Measurements from ENCODE around the gene CEP112. TPM values are rescaled to one million over a fixed set of nuclear protein-coding genes. Genes with fewer than 3 reads are reported as not detected.

Gene CEP112
- total RNA-seq, 1 donor from 2014 or later: 26.3 TPM

- no peak for DNase-seq (ENCODE audit: low spot score)
- Mint-ChIP-seq H3K4me3 (ENCODE audit: unreplicated experiment) (no peak overlapping the region), H3K4me1 (ENCODE audit: unreplicated experiment) (no peaks in the 10 kb centered on the region), H3K27ac (ENCODE audit: unreplicated experiment) (no peak overlapping the region), H3K9me3 (ENCODE audit: unreplicated experiment) (no peaks in the 10 kb centered on the region), H3K36me3 (ENCODE audit: low read depth, unreplicated experiment) (no peaks in the 10 kb centered on the region), H3K27me3 (ENCODE audit: unreplicated experiment) (no peaks in the 10 kb centered on the region)
- TF ChIP-seq CTCF (IDR thresholded peaks at IDR 0.05; ENCODE audit: unreplicated experiment): no peak
Measured at GRCh38 chr17:66220079-66220835, 28.3 kb upstream of the CEP112 start.

GRCh38 chr17:66215529-66215911 is 23.6 kb upstream of the CEP112 start:
- Mint-ChIP-seq H3K9me3 (ENCODE audit: unreplicated experiment) (no peaks in the 10 kb centered on the region), H3K4me3 (ENCODE audit: unreplicated experiment) (no peak overlapping the region), H3K4me1 (ENCODE audit: unreplicated experiment) (no peaks in the 10 kb centered on the region), H3K27me3 (ENCODE audit: unreplicated experiment) (no peaks in the 10 kb centered on the region), H3K36me3 (ENCODE audit: low read depth, unreplicated experiment) (no peaks in the 10 kb centered on the region), H3K27ac (ENCODE audit: unreplicated experiment) (no peak overlapping the region)
- TF ChIP-seq CTCF (IDR thresholded peaks at IDR 0.05; ENCODE audit: unreplicated experiment): no peak
- no peak for DNase-seq (ENCODE audit: low spot score)

- H3K4me3 Mint-ChIP-seq (ENCODE audit: unreplicated experiment): no peak overlapping the region
- H3K27me3 Mint-ChIP-seq (ENCODE audit: unreplicated experiment): no peaks in the 10 kb centered on the region
- DNase-seq (ENCODE audit: low spot score): no peak
- peaks cover 4% of the 10 kb centered on the region for H3K4me1 Mint-ChIP-seq (ENCODE audit: unreplicated experiment)
- TF ChIP-seq CTCF (IDR thresholded peaks at IDR 0.05; ENCODE audit: unreplicated experiment): no peak
- no peaks in the 10 kb centered on the region for H3K36me3 Mint-ChIP-seq (ENCODE audit: low read depth, unreplicated experiment)
- no peak overlapping the region for H3K27ac Mint-ChIP-seq (ENCODE audit: unreplicated experiment)
- no peaks in the 10 kb centered on the region for H3K9me3 Mint-ChIP-seq (ENCODE audit: unreplicated experiment)
Measured at GRCh38 chr17:66214884-66215528, 23.1 kb upstream of the CEP112 start.

DNA sequence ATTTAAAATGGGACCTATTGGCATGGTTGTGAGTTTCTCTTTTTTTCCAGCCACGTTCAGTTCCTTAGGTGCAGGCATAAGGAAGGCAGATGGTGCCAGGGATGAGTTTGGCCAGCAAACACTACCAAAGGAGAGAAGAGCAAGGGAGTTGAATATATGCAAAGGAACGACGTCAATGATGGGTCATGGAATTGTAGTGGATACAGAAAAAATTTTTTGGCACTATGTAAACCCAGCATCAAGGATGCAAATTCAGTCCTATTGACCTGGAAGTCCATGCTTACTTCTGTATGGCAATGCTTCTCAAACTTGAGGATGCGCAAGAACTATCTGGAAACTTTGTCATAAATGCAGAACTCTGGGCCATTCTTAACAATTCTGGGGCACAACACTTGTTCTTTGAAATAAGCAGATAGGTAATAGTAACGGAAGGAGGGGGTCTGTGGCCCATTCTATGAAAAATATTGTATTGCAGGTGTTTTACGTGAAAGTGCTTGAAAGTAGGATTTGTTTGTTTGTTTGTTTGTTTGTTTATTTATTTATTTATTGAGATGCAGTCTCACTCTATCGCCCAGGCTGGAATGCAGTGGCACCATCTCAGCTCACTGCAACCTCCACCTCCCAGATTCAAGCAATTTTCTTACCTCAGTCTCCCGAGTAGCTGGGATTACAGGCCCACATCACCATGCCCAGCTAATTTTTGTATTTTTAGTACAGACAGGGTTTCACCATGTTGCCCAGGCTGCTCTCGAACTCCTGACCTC is 19.3 kb upstream of the CEP112 start:
- no peak for TF ChIP-seq CTCF (IDR thresholded peaks at IDR 0.05; ENCODE audit: unreplicated experiment)
- Mint-ChIP-seq H3K4me1 (ENCODE audit: unreplicated experiment) (peaks cover 9% of the 10 kb centered on the region), H3K9me3 (ENCODE audit: unreplicated experiment) (no peaks in the 10 kb centered on the region), H3K36me3 (ENCODE audit: low read depth, unreplicated experiment) (no peaks in the 10 kb centered on the region), H3K27me3 (ENCODE audit: unreplicated experiment) (peaks cover 3% of the 10 kb centered on the region), H3K27ac (ENCODE audit: unreplicated experiment) (no peak overlapping the region), H3K4me3 (ENCODE audit: unreplicated experiment) (no peak overlapping the region)
- DNase-seq (ENCODE audit: low spot score): no peak
